GM18511 (cell line): ENCODE measurements around the gene IP6K3.

ENCODE experiments used
- ATAC-seq: cut with Tn5 transposase; IDR thresholded peaks from one replicate; pipeline ENCODE4 v1.9.1; 2021; ENCODE audit warnings: mild to moderate bottlenecking, moderate library complexity; ENCODE audit not compliant: unreplicated experiment

IP6K3 gene

GRCh38 chr6:33679761-33680160 is 66.9 kb downstream of the IP6K3 start:
- no peak for ATAC-seq

GRCh38 chr6:33678932-33679490 is 67.7 kb downstream of the IP6K3 start:
- ATAC-seq, result no peak

- ATAC-seq, result no peak
Measured at GRCh38 chr6:33678233-33678931, 68.3 kb downstream of the IP6K3 start.

GRCh38 chr6:33677689-33678088 is 69.0 kb downstream of the IP6K3 start:
- no peak for ATAC-seq

GRCh38 chr6:33677143-33677660 is 69.5 kb downstream of the IP6K3 start:
- no peak for ATAC-seq

- no peak for ATAC-seq
Measured at GRCh38 chr6:33676416-33677142, 70.1 kb downstream of the IP6K3 start.

- ATAC-seq, result no peak
Measured at GRCh38 chr6:33675968-33676367, 70.7 kb downstream of the IP6K3 start.

- ATAC-seq, result no peak
Measured at GRCh38 chr6:33673851-33674250, 72.9 kb downstream of the IP6K3 start.

GRCh38 chr6:33672808-33673207 is 73.9 kb downstream of the IP6K3 start:
- peak; percentile 63 for ATAC-seq

GRCh38 chr6:33671744-33672072 is 75.0 kb downstream of the IP6K3 start:
- no peak for ATAC-seq
